H9 (cell line): ENCODE data around the gene FST. TPM values are rescaled to one million over a fixed set of nuclear protein-coding genes. Genes with fewer than 3 reads are reported as not detected.

ENCODE experiments used
- DNase-seq: peaks from one replicate; pipeline ENCODE4 v3.0.0-alpha.2; 2017
- H2AFZ ChIP-seq: one replicate; pipeline ENCODE4 v1.6.1; 2013; ENCODE audit warnings: mild to moderate bottlenecking, low read length, control low read depth, moderate library complexity
- H2AK5ac ChIP-seq: 2 replicates; pipeline ENCODE4 v1.6.1; 2013; ENCODE audit warnings: low read length, control low read depth, mixed read lengths; ENCODE audit not compliant: insufficient read length
- H2BK120ac ChIP-seq: one replicate; pipeline ENCODE4 v1.6.1; 2013; ENCODE audit warnings: low read depth, mild to moderate bottlenecking, low read length, control low read depth, inconsistent platforms; ENCODE audit not compliant: poor library complexity, severe bottlenecking
- H2BK12ac ChIP-seq: 2 replicates; pipeline ENCODE4 v1.6.1; 2013; ENCODE audit warnings: low read length, control low read depth, mixed read lengths, low read depth; ENCODE audit not compliant: insufficient read length
- H2BK15ac ChIP-seq: 2 replicates; pipeline ENCODE4 v1.6.1; 2013; ENCODE audit warnings: low read depth, low read length, control low read depth
- H2BK20ac ChIP-seq: one replicate; pipeline ENCODE4 v1.6.1; 2013; ENCODE audit warnings: low read depth, mild to moderate bottlenecking, low read length, control low read depth, inconsistent platforms; ENCODE audit not compliant: poor library complexity, severe bottlenecking
- H2BK5ac ChIP-seq: 2 replicates; pipeline ENCODE4 v1.6.1; 2013; ENCODE audit warnings: low read length, control low read depth, mixed read lengths; ENCODE audit not compliant: insufficient read length
- H3K14ac ChIP-seq: 2 replicates; pipeline ENCODE4 v1.6.1; 2013; ENCODE audit warnings: low read length, control low read depth; ENCODE audit not compliant: insufficient read depth
- H3K18ac ChIP-seq: 2 replicates; pipeline ENCODE4 v1.6.1; 2013; ENCODE audit warnings: low read depth, mild to moderate bottlenecking, mixed read lengths, low read length, control low read depth; ENCODE audit not compliant: insufficient read length
- H3K23ac ChIP-seq: 2 replicates; pipeline ENCODE4 v1.6.1; 2013; ENCODE audit warnings: low read length, control low read depth, mixed read lengths, low read depth; ENCODE audit not compliant: insufficient read length
- H3K23me2 ChIP-seq: 2 replicates; pipeline ENCODE4 v1.6.1; 2013; ENCODE audit warnings: low read depth, mild to moderate bottlenecking, mixed read lengths, low read length, control low read depth; ENCODE audit not compliant: insufficient read length, poor library complexity, severe bottlenecking
- H3K27ac ChIP-seq: 2 replicates; pipeline ENCODE4 v1.5.1; 2013; ENCODE audit warnings: low read length, control low read depth, mixed read lengths, low read depth; ENCODE audit not compliant: insufficient read length
- H3K27me3 ChIP-seq: 2 replicates; pipeline ENCODE4 v1.6.1; 2013; ENCODE audit warnings: low read length, control low read depth, inconsistent platforms; ENCODE audit not compliant: insufficient read depth
- H3K4ac ChIP-seq: 2 replicates; pipeline ENCODE4 v1.6.1; 2013; ENCODE audit warnings: low read depth, mild to moderate bottlenecking, control low read depth, inconsistent platforms, low read length, moderate library complexity
- H3K4me1 ChIP-seq: 2 replicates; pipeline ENCODE4 v1.6.1; 2013; ENCODE audit warnings: low read length, control low read depth, inconsistent platforms; ENCODE audit not compliant: insufficient read depth
- H3K4me2 ChIP-seq: 2 replicates; pipeline ENCODE4 v1.6.1; 2013; ENCODE audit warnings: low read length, control low read depth, mixed read lengths; ENCODE audit not compliant: insufficient read length, insufficient read depth
- H3K56ac ChIP-seq: 2 replicates; pipeline ENCODE4 v1.6.1; 2013; ENCODE audit warnings: low read depth, mild to moderate bottlenecking, mixed read lengths, low read length, control low read depth; ENCODE audit not compliant: insufficient read length
- H3K79me1 ChIP-seq: 2 replicates; pipeline ENCODE4 v1.6.1; 2013; ENCODE audit warnings: low read depth, mild to moderate bottlenecking, moderate library complexity, low read length, control low read depth, inconsistent platforms; ENCODE audit not compliant: insufficient read depth, poor library complexity, severe bottlenecking
- H3K79me2 ChIP-seq: 2 replicates; pipeline ENCODE4 v1.6.1; 2013; ENCODE audit warnings: low read length, control low read depth, inconsistent platforms; ENCODE audit not compliant: insufficient read depth
- H3K9ac ChIP-seq: 2 replicates; pipeline ENCODE4 v1.6.1; 2013; ENCODE audit warnings: low read length, control low read depth, mixed read lengths; ENCODE audit not compliant: insufficient read length; ENCODE audit errors: extremely low read depth
- H3K9me3 ChIP-seq: one replicate; pipeline ENCODE4 v1.6.1; 2013; ENCODE audit warnings: low read depth, low read length, inconsistent platforms; ENCODE audit not compliant: control insufficient read depth
- H3T11ph ChIP-seq: one replicate; pipeline ENCODE4 v1.6.1; 2013; ENCODE audit warnings: mild to moderate bottlenecking, low read length, control low read depth, inconsistent platforms
- H4K20me1 ChIP-seq: one replicate; pipeline ENCODE4 v1.6.1; 2013; ENCODE audit not compliant: control insufficient read depth, insufficient read length, insufficient read depth
- H4K5ac ChIP-seq: 2 replicates; pipeline ENCODE4 v1.6.1; 2013; ENCODE audit warnings: low read depth, mild to moderate bottlenecking, mixed read lengths, low read length, control low read depth; ENCODE audit not compliant: insufficient read length
- H4K8ac ChIP-seq: replicated peaks from 2 replicates; pipeline ENCODE4 v1.6.1; 2013; ENCODE audit warnings: low read length, control low read depth, mixed read lengths, low read depth; ENCODE audit not compliant: insufficient read length
- H4K91ac ChIP-seq: 2 replicates; pipeline ENCODE4 v1.6.1; 2013; ENCODE audit warnings: low read depth, mild to moderate bottlenecking, moderate library complexity, mixed read lengths, low read length, control low read depth; ENCODE audit not compliant: insufficient read length
- H3K27ac Mint-ChIP-seq, 3 experiments: 2 replicates in 2 of 3; 3 replicates in 1 of 3; pipeline ENCODE4 v1.8.0; 2020 to 2021; ENCODE audit warnings: mixed read lengths in 3 of 3, mild to moderate bottlenecking in 1 of 3, moderate library complexity in 1 of 3
- H3K27me3 Mint-ChIP-seq: 2 replicates; pipeline ENCODE4 v1.8.0; 2021; ENCODE audit warnings: low read depth, mild to moderate bottlenecking, moderate library complexity, mixed read lengths
- H3K36me3 Mint-ChIP-seq, 3 experiments: 2 replicates in 2 of 3; 3 replicates in 1 of 3; pipeline ENCODE4 v1.8.0; 2020 to 2021; ENCODE audit warnings: low read depth in 3 of 3, mixed read lengths in 3 of 3; ENCODE audit not compliant: insufficient read depth in 1 of 3
- H3K4me1 Mint-ChIP-seq, 2 experiments: 2 replicates each; pipeline ENCODE4 v1.8.0; 2020; ENCODE audit warnings: mixed read lengths in 2 of 2
- H3K4me3 Mint-ChIP-seq, 2 experiments: 2 replicates in 1 of 2; 3 replicates in 1 of 2; pipeline ENCODE4 v1.8.0; 2020 to 2021; ENCODE audit warnings: mild to moderate bottlenecking in 2 of 2, mixed read lengths in 2 of 2, moderate library complexity in 1 of 2
- H3K9me3 Mint-ChIP-seq, 2 experiments: 2 replicates in 1 of 2; 3 replicates in 1 of 2; pipeline ENCODE4 v1.8.0; 2020; ENCODE audit warnings: mild to moderate bottlenecking in 2 of 2, mixed read lengths in 2 of 2, moderate library complexity in 1 of 2
- CTCF ChIP-seq: fragments of 200-600 bp; sonication (generic); conservative IDR thresholded peaks from 3 replicates; pipeline ENCODE4 v1.8.0; 2021; ENCODE audit warnings: antibody characterized with exemption, mild to moderate bottlenecking
- WGBS: extraction: QIAGEN DNeasy Blood & Tissue Kit; methylation state at CpG from one replicate; pipeline ENCODE4 v1.1.7; 2013; ENCODE audit warnings: missing lambda C conversion rate, low lambda C conversion rate, mixed read lengths; ENCODE audit not compliant: insufficient read length; ENCODE audit errors: extremely low coverage; 5-methylcytosine and 5-hydroxymethylcytosine counted together
- total RNA-seq: library from RNA; stranded (reverse); gene quantifications from 2 replicates; pipeline ENCODE4 v1.2.1, GENCODE V29; 2021

The FST gene
- total RNA-seq, 1 experiment from 2014 or later: 111 TPM

- H3K23me2 ChIP-seq: no peaks in the 10 kb centered on the region
- H3K4me2 ChIP-seq: no peak overlapping the region
- no peaks in the 10 kb centered on the region for H3K4me1 ChIP-seq
- H3K23ac ChIP-seq: no peak overlapping the region
- no peak overlapping the region for H2AFZ ChIP-seq
- no peak for TF ChIP-seq CTCF
- H3K27me3 Mint-ChIP-seq: no peaks in the 10 kb centered on the region
- no peaks in the 10 kb centered on the region for H3K4me1 Mint-ChIP-seq
- no peak overlapping the region for H2AK5ac ChIP-seq
- no peaks in the 10 kb centered on the region for H3K36me3 Mint-ChIP-seq
- H4K5ac ChIP-seq: no peak overlapping the region
- H3K4ac ChIP-seq: no peak overlapping the region
- WGBS: no CpG with 5 or more reads among the region's 2 CpGs
- no peak overlapping the region for H3K56ac ChIP-seq
- H3K9me3 Mint-ChIP-seq: no peaks in the 10 kb centered on the region
- H3K14ac ChIP-seq: no peak overlapping the region
- H2BK120ac ChIP-seq: no peak overlapping the region
- H2BK5ac ChIP-seq: no peak overlapping the region
- H4K91ac ChIP-seq: no peak overlapping the region
- no peak overlapping the region for H2BK15ac ChIP-seq
- no peak overlapping the region for H2BK12ac ChIP-seq
- H4K8ac ChIP-seq: no peak overlapping the region
- no peaks in the 10 kb centered on the region for H3K9me3 ChIP-seq
- H3K4me3 Mint-ChIP-seq: no peak overlapping the region
- H3K79me1 ChIP-seq: no peaks in the 10 kb centered on the region
- H3T11ph ChIP-seq: no peak overlapping the region
- H3K9ac ChIP-seq: no peak overlapping the region
- H3K27ac ChIP-seq: no peak overlapping the region
- DNase-seq: no peak
- H3K18ac ChIP-seq: no peak overlapping the region
- H3K79me2 ChIP-seq: no peaks in the 10 kb centered on the region
- no peaks in the 10 kb centered on the region for H3K27me3 ChIP-seq
- H3K27ac Mint-ChIP-seq: no peak overlapping the region
- no peak overlapping the region for H2BK20ac ChIP-seq
- no peaks in the 10 kb centered on the region for H4K20me1 ChIP-seq
Measured at GRCh38 chr5:53469946-53470687, 10.3 kb upstream of the FST start.
